ENCODE results near the gene NELFB.

GRCh38 chr9:137214620-137215019 lies 40.5 kb upstream of the NELFB start:
- TF ChIP-seq, protein P1, sequence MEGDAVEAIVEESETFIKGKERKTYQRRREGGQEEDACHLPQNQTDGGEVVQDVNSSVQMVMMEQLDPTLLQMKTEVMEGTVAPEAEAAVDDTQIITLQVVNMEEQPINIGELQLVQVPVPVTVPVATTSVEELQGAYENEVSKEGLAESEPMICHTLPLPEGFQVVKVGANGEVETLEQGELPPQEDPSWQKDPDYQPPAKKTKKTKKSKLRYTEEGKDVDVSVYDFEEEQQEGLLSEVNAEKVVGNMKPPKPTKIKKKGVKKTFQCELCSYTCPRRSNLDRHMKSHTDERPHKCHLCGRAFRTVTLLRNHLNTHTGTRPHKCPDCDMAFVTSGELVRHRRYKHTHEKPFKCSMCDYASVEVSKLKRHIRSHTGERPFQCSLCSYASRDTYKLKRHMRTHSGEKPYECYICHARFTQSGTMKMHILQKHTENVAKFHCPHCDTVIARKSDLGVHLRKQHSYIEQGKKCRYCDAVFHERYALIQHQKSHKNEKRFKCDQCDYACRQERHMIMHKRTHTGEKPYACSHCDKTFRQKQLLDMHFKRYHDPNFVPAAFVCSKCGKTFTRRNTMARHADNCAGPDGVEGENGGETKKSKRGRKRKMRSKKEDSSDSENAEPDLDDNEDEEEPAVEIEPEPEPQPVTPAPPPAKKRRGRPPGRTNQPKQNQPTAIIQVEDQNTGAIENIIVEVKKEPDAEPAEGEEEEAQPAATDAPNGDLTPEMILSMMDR (optimal IDR thresholded peaks at IDR 0.05 in 1 of 3, IDR thresholded peaks at IDR 0.05 in 1 of 3, conservative IDR thresholded peaks at IDR 0.05 in 1 of 3; ENCODE audit: extremely low read depth in 1 of 3, insufficient read depth in 2 of 3, low read length in 3 of 3): no peak
- no peak for TF ChIP-seq EZH2 (IDR thresholded peaks at IDR 0.05; ENCODE audit: low read length)
